ENCODE measurements around the gene GOLGA1. TPM values are rescaled to one million over a fixed set of nuclear protein-coding genes. Genes with fewer than 3 reads are reported as not detected.
"Not testable (repeated sequence)": the region's sequence is repeated elsewhere in the genome, so short reads cannot be mapped to it uniquely, and the experiment has no call there.

The GOLGA1 gene
- polyA plus RNA-seq, 3 donors: 3.1 to 15.7 (median 8.0) TPM

DNA sequence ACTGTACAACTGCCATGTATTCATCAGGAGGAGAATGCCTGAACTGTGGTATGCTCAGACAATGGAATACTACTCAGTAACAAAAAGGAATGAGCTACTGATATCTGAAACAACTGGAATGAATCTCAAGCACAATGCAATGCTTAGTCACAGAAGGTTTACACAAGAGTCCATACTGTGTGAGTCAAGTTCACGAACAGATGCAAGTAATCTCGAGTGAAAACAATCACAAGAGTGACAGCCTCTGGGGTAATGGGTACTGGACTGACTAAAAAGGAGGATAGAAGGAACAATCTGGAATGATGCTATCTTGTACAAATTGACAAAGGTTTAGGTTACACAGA lies 19.5 kb upstream of the GOLGA1 start:
- Mint-ChIP-seq H3K9me3 (no peaks in the 10 kb centered on the region), H3K4me3 (no peak overlapping the region), H3K4me1 (peaks cover 24% of the 10 kb centered on the region), H3K27me3 (ENCODE audit: low read depth in 3 of 3) (no peaks in the 10 kb centered on the region), H3K27ac (no peak overlapping the region), H3K36me3 (peaks cover 0 to 2% of the 10 kb centered on the region in 2 donors)
- no peak overlapping the region for H3K27ac ChIP-seq (ENCODE audit: low read depth in 1 of 2, low read length in 2 of 2)
- intact Hi-C loops (cut with micrococcal nuclease): no loop called here
- no peak overlapping the region for H3K9ac ChIP-seq (ENCODE audit: insufficient read depth, low read length, poor library complexity, severe bottlenecking)
- H3K4me2 ChIP-seq (replicated peaks; ENCODE audit: extremely low read depth, low read length, poor library complexity, severe bottlenecking): no peak overlapping the region
- H3K79me2 ChIP-seq (ENCODE audit: insufficient read depth, low read length): no peaks in the 10 kb centered on the region
- no peaks in the 10 kb centered on the region for H3K36me3 ChIP-seq (replicated peaks in 1 of 2; ENCODE audit: control insufficient read depth in 1 of 2, insufficient read depth in 2 of 2, low read length in 2 of 2)
- DNase-seq: no peak
- TF ChIP-seq, protein P1, sequence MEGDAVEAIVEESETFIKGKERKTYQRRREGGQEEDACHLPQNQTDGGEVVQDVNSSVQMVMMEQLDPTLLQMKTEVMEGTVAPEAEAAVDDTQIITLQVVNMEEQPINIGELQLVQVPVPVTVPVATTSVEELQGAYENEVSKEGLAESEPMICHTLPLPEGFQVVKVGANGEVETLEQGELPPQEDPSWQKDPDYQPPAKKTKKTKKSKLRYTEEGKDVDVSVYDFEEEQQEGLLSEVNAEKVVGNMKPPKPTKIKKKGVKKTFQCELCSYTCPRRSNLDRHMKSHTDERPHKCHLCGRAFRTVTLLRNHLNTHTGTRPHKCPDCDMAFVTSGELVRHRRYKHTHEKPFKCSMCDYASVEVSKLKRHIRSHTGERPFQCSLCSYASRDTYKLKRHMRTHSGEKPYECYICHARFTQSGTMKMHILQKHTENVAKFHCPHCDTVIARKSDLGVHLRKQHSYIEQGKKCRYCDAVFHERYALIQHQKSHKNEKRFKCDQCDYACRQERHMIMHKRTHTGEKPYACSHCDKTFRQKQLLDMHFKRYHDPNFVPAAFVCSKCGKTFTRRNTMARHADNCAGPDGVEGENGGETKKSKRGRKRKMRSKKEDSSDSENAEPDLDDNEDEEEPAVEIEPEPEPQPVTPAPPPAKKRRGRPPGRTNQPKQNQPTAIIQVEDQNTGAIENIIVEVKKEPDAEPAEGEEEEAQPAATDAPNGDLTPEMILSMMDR (IDR thresholded peaks at IDR 0.05): no peak
- H2AFZ ChIP-seq (ENCODE audit: insufficient read depth, low read depth, low read length, poor library complexity, severe bottlenecking): no peak overlapping the region
- no CpG with 5 or more reads among the region's 2 CpGs for whole genome bisulfite sequencing (ENCODE audit: insufficient coverage)
- no peak overlapping the region for H3K4me3 ChIP-seq (replicated peaks in 1 of 3; ENCODE audit: low read depth in 2 of 3, low read length in 3 of 3)
- no peaks in the 10 kb centered on the region for H3K27me3 ChIP-seq (ENCODE audit: control insufficient read depth in 2 of 2, insufficient read depth in 2 of 2, low read length in 2 of 2)
- H3K4me1 ChIP-seq (ENCODE audit: control insufficient read depth in 1 of 2, insufficient read depth in 2 of 2, low read length in 2 of 2): peaks cover 20 to 21% of the 10 kb centered on the region in 2 donors
- H3K9me3 ChIP-seq (replicated peaks in 1 of 2; ENCODE audit: control insufficient read depth in 1 of 2, insufficient read depth in 1 of 2, low read length in 2 of 2): no peaks in the 10 kb centered on the region
- no peaks in the 10 kb centered on the region for H4K20me1 ChIP-seq (ENCODE audit: insufficient read depth, low read length)

DNA sequence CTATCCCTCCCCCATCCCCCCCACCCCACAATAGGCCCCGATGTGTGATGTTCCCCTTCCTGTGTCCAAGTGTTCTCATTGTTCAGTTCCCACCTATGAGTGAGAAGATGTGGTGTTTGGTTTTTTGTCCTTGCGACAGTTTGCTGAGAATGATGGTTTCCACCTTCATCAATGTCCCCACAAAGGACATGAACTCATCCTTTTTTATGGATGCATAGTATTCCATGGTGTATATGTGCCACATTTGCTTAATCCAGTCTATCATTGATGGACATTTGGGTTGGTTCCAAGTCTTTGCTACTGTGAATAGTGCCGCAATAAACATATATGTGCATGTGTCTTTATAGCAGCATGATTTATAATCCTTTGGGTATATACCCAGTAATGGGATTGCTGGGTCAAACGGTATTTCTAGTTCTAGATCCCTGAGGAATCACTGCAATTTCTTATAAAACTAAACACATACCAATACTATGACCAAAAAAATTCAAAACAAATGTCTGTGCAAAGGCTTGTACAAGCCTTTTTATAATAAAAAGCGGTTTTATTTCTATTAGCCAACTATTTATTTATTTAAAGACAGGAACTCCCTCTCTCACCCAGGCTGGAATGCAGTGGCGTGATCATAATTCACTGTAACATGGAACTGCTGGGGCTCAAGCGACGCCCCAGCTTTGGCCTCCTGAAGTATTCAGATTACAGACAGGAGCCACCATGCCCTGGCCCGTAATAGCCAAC lies 19.0 kb upstream of the GOLGA1 start:
- not testable (repeated sequence) for H3K36me3 Mint-ChIP-seq

More for the DNA sequence above, 19.0 kb upstream of the GOLGA1 start:
- intact Hi-C loops (cut with micrococcal nuclease); H3K27me3 Mint-ChIP-seq (ENCODE audit: low read depth in 3 of 3); H3K27ac ChIP-seq (ENCODE audit: low read depth in 1 of 2, low read length in 2 of 2); H3K4me2 ChIP-seq (replicated peaks; ENCODE audit: extremely low read depth, low read length, poor library complexity, severe bottlenecking); H3K9me3 ChIP-seq (replicated peaks in 1 of 2; ENCODE audit: control insufficient read depth in 1 of 2, insufficient read depth in 1 of 2, low read length in 2 of 2); H3K79me2 ChIP-seq (ENCODE audit: insufficient read depth, low read length); H2AFZ ChIP-seq (ENCODE audit: insufficient read depth, low read depth, low read length, poor library complexity, severe bottlenecking); H3K4me3 ChIP-seq (replicated peaks in 1 of 3; ENCODE audit: low read depth in 2 of 3, low read length in 3 of 3); H3K4me3 Mint-ChIP-seq; DNase-seq; H3K27me3 ChIP-seq (ENCODE audit: control insufficient read depth in 2 of 2, insufficient read depth in 2 of 2, low read length in 2 of 2); H4K20me1 ChIP-seq (ENCODE audit: insufficient read depth, low read length); H3K9me3 Mint-ChIP-seq; H3K36me3 ChIP-seq (replicated peaks in 1 of 2; ENCODE audit: control insufficient read depth in 1 of 2, insufficient read depth in 2 of 2, low read length in 2 of 2); H3K27ac Mint-ChIP-seq; H3K9ac ChIP-seq (ENCODE audit: insufficient read depth, low read length, poor library complexity, severe bottlenecking): not testable (repeated sequence)
- H3K4me1 ChIP-seq (ENCODE audit: control insufficient read depth in 1 of 2, insufficient read depth in 2 of 2, low read length in 2 of 2): peaks cover 15 to 16% of the 10 kb centered on the region in 2 donors
- WGBS (ENCODE audit: insufficient coverage): 100% methylated on average over 5 of the region's 9 CpGs
- peaks cover 19% of the 10 kb centered on the region for H3K4me1 Mint-ChIP-seq
